ENCODE results near the gene EXOG. TPM values are rescaled to one million over a fixed set of nuclear protein-coding genes. Genes with fewer than 3 reads are reported as not detected.

EXOG gene
- total and polyA plus RNA-seq, 10 of the 15 experiments (the other 5 are each of a cell fraction or from before 2014, with no cell fraction given): 7.8 to 20.9 (median 19.6) TPM

DNA sequence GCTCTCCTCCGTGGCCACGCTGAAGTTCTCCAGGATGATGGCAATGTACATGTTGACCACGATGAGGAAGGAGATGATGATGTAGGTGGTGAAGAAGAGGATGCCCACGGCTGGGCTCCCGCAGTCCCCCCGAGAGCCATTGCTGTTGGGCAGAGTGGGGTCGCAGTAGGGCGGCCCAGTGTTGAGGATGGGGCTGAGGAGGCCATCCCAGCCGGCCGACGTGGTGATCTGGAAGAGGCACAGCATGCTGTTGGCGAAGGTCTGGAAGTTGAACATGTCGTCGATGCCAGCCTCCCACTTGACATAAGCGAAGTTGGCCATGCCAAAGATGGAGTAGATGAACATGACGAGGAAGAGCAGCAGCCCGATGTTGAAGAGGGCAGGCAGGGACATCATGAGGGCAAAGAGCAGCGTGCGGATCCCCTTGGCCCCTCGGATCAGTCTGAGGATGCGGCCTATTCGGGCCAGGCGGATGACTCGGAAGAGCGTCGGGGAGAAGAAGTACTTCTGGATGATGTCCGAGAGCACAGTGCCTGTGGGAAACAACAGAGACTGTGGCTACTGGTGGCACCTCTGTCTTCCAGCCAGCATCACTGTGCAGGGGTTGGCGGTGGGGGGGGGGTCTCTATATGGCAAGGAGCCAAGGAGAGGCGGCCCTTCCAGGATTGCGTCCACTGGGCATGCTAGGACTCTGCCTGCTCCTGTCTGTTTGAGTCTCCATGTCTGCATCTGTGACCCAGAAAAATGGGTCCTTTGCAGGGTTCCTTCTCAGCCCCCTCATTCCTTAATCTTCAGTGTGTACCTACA lies 55.1 kb downstream of the EXOG start:
- Histone ChIP-seq H3K4me3 (no peak overlapping the region), H3K9ac (ENCODE audit: control insufficient read depth, insufficient read depth, low read length) (no peak overlapping the region), H3K27me3 (replicated peaks in 1 of 2; ENCODE audit: control insufficient read depth in 2 of 2, insufficient read depth in 2 of 2, low read length in 1 of 2) (no peaks in the 10 kb centered on the region), H2AFZ (ENCODE audit: control insufficient read depth, low read depth, low read length) (no peak overlapping the region), H3K4me1 (ENCODE audit: control insufficient read depth, insufficient read depth, low read length) (no peaks in the 10 kb centered on the region), H3K79me2 (ENCODE audit: control insufficient read depth, insufficient read depth, low read length) (no peaks in the 10 kb centered on the region), H3K36me3 (ENCODE audit: control insufficient read depth in 2 of 2, insufficient read depth in 2 of 2, low read length in 1 of 2) (no peaks in the 10 kb centered on the region), H3K27ac (ENCODE audit: control insufficient read depth, insufficient read depth) (no peak overlapping the region), H3K9me3 (replicated peaks; ENCODE audit: control insufficient read depth, insufficient read depth, low read length) (no peaks in the 10 kb centered on the region; the same call in 2 of the 3 replicates), H3K4me2 (ENCODE audit: control insufficient read depth, insufficient read depth) (no peak overlapping the region), H4K20me1 (ENCODE audit: control insufficient read depth, insufficient read depth) (no peaks in the 10 kb centered on the region)
- FAIRE-seq: no peak
- TF ChIP-seq ZNF274 (IDR thresholded peaks at IDR 0.05; ENCODE audit: insufficient read depth, insufficient read length) (no peak), SP1 (IDR thresholded peaks at IDR 0.05; ENCODE audit: low read depth, low read length) (no peak), TAF1 (IDR thresholded peaks at IDR 0.05; ENCODE audit: borderline replicate concordance, low read depth, low read length) (no peak), RUNX3 (IDR thresholded peaks at IDR 0.05; ENCODE audit: low read length) (no peak), CHD4 (IDR thresholded peaks at IDR 0.05) (no peak), POLR2AphosphoS5 (IDR thresholded peaks at IDR 0.05; ENCODE audit: low read length) (no peak), GABPA (IDR thresholded peaks at IDR 0.05; ENCODE audit: low read depth) (no peak), ESRRA (IDR thresholded peaks at IDR 0.05; ENCODE audit: low read length) (no peak), EP300 (IDR thresholded peaks at IDR 0.05; ENCODE audit: borderline replicate concordance in 1 of 2, control insufficient read depth in 1 of 2, low read depth in 2 of 2, low read length in 2 of 2) (no peak), HDAC6 (IDR thresholded peaks at IDR 0.05; ENCODE audit: unreplicated experiment) (no peak), IRF4 (IDR thresholded peaks at IDR 0.05; ENCODE audit: low read depth, low read length) (no peak), YBX1 (IDR thresholded peaks at IDR 0.05) (no peak)
- TF ChIP-seq, protein P1, sequence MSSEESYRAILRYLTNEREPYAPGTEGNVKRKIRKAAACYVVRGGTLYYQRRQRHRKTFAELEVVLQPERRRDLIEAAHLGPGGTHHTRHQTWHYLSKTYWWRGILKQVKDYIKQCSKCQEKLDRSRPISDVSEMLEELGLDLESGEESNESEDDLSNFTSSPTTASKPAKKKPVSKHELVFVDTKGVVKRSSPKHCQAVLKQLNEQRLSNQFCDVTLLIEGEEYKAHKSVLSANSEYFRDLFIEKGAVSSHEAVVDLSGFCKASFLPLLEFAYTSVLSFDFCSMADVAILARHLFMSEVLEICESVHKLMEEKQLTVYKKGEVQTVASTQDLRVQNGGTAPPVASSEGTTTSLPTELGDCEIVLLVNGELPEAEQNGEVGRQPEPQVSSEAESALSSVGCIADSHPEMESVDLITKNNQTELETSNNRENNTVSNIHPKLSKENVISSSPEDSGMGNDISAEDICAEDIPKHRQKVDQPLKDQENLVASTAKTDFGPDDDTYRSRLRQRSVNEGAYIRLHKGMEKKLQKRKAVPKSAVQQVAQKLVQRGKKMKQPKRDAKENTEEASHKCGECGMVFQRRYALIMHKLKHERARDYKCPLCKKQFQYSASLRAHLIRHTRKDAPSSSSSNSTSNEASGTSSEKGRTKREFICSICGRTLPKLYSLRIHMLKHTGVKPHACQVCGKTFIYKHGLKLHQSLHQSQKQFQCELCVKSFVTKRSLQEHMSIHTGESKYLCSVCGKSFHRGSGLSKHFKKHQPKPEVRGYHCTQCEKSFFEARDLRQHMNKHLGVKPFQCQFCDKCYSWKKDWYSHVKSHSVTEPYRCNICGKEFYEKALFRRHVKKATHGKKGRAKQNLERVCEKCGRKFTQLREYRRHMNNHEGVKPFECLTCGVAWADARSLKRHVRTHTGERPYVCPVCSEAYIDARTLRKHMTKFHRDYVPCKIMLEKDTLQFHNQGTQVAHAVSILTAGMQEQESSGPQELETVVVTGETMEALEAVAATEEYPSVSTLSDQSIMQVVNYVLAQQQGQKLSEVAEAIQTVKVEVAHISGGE (CRISPR knock-in tag; IDR thresholded peaks at IDR 0.05): no peak
- TF ChIP-seq, protein P2, sequence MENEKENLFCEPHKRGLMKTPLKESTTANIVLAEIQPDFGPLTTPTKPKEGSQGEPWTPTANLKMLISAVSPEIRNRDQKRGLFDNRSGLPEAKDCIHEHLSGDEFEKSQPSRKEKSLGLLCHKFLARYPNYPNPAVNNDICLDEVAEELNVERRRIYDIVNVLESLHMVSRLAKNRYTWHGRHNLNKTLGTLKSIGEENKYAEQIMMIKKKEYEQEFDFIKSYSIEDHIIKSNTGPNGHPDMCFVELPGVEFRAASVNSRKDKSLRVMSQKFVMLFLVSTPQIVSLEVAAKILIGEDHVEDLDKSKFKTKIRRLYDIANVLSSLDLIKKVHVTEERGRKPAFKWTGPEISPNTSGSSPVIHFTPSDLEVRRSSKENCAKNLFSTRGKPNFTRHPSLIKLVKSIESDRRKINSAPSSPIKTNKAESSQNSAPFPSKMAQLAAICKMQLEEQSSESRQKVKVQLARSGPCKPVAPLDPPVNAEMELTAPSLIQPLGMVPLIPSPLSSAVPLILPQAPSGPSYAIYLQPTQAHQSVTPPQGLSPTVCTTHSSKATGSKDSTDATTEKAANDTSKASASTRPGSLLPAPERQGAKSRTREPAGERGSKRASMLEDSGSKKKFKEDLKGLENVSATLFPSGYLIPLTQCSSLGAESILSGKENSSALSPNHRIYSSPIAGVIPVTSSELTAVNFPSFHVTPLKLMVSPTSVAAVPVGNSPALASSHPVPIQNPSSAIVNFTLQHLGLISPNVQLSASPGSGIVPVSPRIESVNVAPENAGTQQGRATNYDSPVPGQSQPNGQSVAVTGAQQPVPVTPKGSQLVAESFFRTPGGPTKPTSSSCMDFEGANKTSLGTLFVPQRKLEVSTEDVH (IDR thresholded peaks at IDR 0.05; ENCODE audit: low read depth, partially characterized antibody): no peak
- TF ChIP-seq, protein P3, sequence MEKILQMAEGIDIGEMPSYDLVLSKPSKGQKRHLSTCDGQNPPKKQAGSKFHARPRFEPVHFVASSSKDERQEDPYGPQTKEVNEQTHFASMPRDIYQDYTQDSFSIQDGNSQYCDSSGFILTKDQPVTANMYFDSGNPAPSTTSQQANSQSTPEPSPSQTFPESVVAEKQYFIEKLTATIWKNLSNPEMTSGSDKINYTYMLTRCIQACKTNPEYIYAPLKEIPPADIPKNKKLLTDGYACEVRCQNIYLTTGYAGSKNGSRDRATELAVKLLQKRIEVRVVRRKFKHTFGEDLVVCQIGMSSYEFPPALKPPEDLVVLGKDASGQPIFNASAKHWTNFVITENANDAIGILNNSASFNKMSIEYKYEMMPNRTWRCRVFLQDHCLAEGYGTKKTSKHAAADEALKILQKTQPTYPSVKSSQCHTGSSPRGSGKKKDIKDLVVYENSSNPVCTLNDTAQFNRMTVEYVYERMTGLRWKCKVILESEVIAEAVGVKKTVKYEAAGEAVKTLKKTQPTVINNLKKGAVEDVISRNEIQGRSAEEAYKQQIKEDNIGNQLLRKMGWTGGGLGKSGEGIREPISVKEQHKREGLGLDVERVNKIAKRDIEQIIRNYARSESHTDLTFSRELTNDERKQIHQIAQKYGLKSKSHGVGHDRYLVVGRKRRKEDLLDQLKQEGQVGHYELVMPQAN (conservative IDR thresholded peaks at IDR 0.05): no peak
- TF ChIP-seq, protein P4, sequence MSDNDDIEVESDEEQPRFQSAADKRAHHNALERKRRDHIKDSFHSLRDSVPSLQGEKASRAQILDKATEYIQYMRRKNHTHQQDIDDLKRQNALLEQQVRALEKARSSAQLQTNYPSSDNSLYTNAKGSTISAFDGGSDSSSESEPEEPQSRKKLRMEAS (IDR thresholded peaks at IDR 0.05; ENCODE audit: low read depth, low read length): no peak
- in situ Hi-C loops (cut with MboI) (no loop called here), intact Hi-C loops (cut with micrococcal nuclease; ENCODE audit: unreplicated experiment) (no loop called here)
- ATAC-seq: no peak
- ChIA-PET RAD21 (ENCODE audit: unreplicated experiment) (no interaction called here), CTCF (no interaction called here), POLR2A (no interaction called here), SMC1A (ENCODE audit: uncharacterized antibody, unreplicated experiment) (no interaction called here)
- WGBS (ENCODE audit: insufficient coverage, insufficient replicate concordance, low lambda C conversion rate, missing lambda C conversion rate): 63% methylated on average over 30 of the region's 30 CpGs
- no TSS peak for BruUV-seq (replicated peaks)
- DNase-seq (ENCODE audit: low read depth, low spot score): no peak
